ENCODE data around the gene CEP57L1. TPM values are rescaled to one million over a fixed set of nuclear protein-coding genes. Genes with fewer than 3 reads are reported as not detected.
"Not testable (repeated sequence)": the region's sequence is repeated elsewhere in the genome, so short reads cannot be mapped to it uniquely, and the experiment has no call there.

Gene CEP57L1
- total and polyA plus RNA-seq, 11 donors = 5.9 to 13.8 (median 9.5) TPM

DNA sequence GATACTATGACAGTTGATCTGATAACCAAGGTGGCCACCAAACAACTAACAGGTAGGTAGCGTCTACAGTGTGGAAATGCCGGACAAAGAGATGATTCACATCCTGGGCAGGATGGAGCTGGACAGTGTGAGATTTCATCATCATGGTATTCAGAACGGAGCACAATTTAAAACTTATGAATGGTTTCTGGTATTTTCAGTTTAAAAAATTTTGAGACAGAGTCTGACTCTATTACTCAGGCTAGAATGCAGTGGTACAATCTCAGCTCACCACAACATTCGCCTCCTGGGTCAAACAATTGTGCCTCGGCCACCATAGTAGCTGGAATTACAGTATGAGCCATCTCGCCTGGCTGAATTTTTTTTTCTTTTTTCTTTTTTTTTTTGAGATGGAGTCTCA lies 43.8 kb downstream of the CEP57L1 start:
- no peak for DNase-seq
- Histone ChIP-seq H3K27ac (no peak overlapping the region), H3K27me3 (no peaks in the 10 kb centered on the region), H3K9me3 (peaks cover 0 to 5% (median 0%) of the 10 kb centered on the region in 12 donors), H3K4me3 (no peak overlapping the region), H3K4me1 (no peaks in the 10 kb centered on the region), H3K36me3 (peaks cover 0 to 21% (median 5%) of the 10 kb centered on the region in 9 donors)
- no peak for TF ChIP-seq POLR2A (IDR thresholded peaks at IDR 0.05)
- TF ChIP-seq, protein P1, sequence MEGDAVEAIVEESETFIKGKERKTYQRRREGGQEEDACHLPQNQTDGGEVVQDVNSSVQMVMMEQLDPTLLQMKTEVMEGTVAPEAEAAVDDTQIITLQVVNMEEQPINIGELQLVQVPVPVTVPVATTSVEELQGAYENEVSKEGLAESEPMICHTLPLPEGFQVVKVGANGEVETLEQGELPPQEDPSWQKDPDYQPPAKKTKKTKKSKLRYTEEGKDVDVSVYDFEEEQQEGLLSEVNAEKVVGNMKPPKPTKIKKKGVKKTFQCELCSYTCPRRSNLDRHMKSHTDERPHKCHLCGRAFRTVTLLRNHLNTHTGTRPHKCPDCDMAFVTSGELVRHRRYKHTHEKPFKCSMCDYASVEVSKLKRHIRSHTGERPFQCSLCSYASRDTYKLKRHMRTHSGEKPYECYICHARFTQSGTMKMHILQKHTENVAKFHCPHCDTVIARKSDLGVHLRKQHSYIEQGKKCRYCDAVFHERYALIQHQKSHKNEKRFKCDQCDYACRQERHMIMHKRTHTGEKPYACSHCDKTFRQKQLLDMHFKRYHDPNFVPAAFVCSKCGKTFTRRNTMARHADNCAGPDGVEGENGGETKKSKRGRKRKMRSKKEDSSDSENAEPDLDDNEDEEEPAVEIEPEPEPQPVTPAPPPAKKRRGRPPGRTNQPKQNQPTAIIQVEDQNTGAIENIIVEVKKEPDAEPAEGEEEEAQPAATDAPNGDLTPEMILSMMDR (IDR thresholded peaks at IDR 0.05) = no peak
- intact Hi-C loops (cut with DNase I) = no loop called here
- ATAC-seq = no peak
- 80 to 91% (median 85%) methylated on average over 6 of the region's 6 CpGs for WGBS, 4 donors

DNA sequence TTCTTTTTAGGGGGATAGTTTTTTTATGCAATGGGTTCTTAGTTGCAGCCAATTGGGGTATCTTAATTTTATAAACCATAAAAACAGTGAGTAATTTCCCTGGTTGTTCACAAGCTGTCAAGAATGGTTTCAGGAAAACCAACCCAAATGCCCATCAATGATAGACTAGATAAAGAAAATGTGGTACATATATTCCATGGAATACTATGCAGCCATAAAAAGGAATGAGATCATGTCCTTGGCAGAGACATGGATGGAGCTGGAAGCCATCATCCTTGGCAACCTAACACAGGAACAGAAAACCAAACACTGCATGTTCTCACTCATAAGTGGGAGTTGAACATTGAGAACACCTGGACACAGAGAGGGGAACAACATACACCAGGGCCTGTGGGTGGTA lies 46.8 kb downstream of the CEP57L1 start:
- H3K27me3 ChIP-seq; H3K27ac ChIP-seq; DNase-seq; ATAC-seq; intact Hi-C loops (cut with DNase I); H3K4me1 ChIP-seq; H3K4me3 ChIP-seq; H3K9me3 ChIP-seq: not testable (repeated sequence)
- peaks cover 0 to 21% (median 5%) of the 10 kb centered on the region in 9 donors for H3K36me3 ChIP-seq

DNA sequence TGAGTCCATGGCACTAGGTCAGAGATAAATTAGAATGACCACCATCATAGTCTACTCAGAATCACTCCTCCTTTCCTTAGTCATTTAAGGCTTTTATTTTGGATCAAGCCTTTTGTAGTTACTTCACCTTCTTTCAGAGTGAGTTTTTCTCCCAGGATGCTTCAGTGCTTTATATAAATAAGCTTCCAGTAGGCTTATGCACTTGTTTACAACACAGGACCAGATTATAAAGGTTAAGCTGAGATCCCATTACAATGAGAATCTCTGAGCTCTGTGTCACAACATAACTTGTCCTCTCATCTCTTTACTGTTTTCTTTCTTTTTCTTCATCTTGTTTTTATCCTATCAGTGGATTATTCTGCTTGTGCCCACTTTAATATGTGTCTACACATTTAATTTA lies 47.9 kb downstream of the CEP57L1 start:
- intact Hi-C loops (cut with DNase I) = no loop called here
- peaks cover 0 to 5% (median 0%) of the 10 kb centered on the region in 12 donors for H3K9me3 ChIP-seq
- DNase-seq (no peak), ATAC-seq (no peak)
- no peaks in the 10 kb centered on the region for H3K4me1 ChIP-seq
- H3K4me3 ChIP-seq = no peak overlapping the region
- peaks cover 0 to 29% (median 6%) of the 10 kb centered on the region in 9 donors for H3K36me3 ChIP-seq
- TF ChIP-seq, protein P1 (IDR thresholded peaks at IDR 0.05) = no peak
- TF ChIP-seq POLR2A (IDR thresholded peaks at IDR 0.05) = no peak
- no peaks in the 10 kb centered on the region for H3K27me3 ChIP-seq
- H3K27ac ChIP-seq = no peak overlapping the region

DNA sequence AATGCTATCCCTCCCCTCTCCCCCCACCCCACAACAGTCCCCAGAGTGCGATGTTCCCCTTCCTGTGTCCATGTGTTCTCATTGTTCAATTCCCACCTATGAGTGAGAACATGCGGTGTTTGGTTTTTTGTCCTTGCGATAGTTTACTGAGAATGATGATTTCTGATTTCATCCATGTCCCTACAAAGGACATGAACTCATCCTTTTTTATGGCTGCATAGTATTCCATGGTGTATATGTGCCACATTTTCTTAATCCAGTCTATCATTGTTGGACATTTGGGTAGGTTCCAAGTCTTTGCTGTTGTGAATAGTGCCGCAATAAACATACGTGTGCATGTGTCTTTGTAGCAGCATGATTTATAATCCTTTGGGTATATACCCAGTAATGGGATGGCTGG lies 52.9 kb downstream of the CEP57L1 start:
- H3K27ac ChIP-seq; DNase-seq; ATAC-seq; H3K27me3 ChIP-seq; H3K4me1 ChIP-seq; H3K4me3 ChIP-seq; H3K9me3 ChIP-seq; intact Hi-C loops (cut with DNase I): not testable (repeated sequence)
- peaks cover 0 to 33% (median 7%) of the 10 kb centered on the region in 9 donors for H3K36me3 ChIP-seq
- WGBS, 4 donors = 91 to 99% (median 95%) methylated on average over 3 to 5 of the region's 5 CpGs

DNA sequence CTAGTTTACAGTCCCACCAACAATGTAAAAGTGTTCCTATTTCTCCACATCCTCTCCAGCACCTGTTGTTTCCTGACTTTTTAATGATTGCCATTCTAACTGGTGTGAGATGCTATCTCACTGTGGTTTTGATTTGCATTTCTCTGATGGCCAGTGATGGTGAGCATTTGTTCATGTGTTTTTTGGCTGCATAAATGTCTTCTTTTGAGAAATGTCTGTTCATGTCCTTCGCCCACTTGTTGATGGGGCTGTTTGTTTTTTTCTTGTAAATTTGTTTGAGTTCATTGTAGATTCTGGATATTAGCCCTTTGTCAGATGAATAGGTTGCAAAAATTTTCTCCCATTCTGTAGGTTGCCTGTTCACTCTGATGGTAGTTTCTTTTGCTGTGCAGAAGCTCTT lies 53.4 kb downstream of the CEP57L1 start:
- H3K9me3 ChIP-seq; intact Hi-C loops (cut with DNase I); DNase-seq; H3K4me3 ChIP-seq; ATAC-seq; H3K27ac ChIP-seq; H3K4me1 ChIP-seq; H3K27me3 ChIP-seq: not testable (repeated sequence)
- 96 to 100% (median 99%) methylated on average over 1 of the region's 1 CpG for WGBS, 4 donors
- peaks cover 0 to 36% (median 12%) of the 10 kb centered on the region in 9 donors for H3K36me3 ChIP-seq

DNA sequence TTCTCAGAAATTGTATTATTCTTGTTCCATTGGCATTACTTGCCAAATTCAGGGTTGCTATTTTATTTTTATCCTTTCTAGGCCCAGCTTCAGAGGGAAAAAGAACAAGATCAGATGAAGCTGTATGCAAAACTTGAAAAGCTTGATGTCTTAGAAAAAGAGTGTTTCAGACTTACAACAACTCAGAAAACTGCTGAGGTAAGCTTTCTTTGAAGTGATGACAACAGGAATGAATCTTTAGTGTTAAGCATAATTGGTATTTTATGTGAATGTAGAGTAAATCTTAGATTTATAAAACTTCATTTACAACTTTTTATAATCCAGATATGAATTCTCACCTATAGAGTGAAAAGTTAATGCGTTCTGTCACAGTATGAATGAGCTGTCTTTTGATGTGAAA lies 58.4 kb downstream of the CEP57L1 start:
- Histone ChIP-seq H3K4me3 (no peak overlapping the region), H3K36me3 (peaks cover 0 to 78% (median 31%) of the 10 kb centered on the region in 9 donors), H3K4me1 (no peaks in the 10 kb centered on the region), H3K27me3 (no peaks in the 10 kb centered on the region), H3K27ac (no peak overlapping the region), H3K9me3 (peaks cover 0 to 9% (median 2%) of the 10 kb centered on the region in 12 donors)
- intact Hi-C loops (cut with DNase I) = no loop called here
- DNase-seq (no peak), ATAC-seq (no peak)
- TF ChIP-seq, protein P1 (IDR thresholded peaks at IDR 0.05) = no peak
- TF ChIP-seq POLR2A (IDR thresholded peaks at IDR 0.05) = no peak
- WGBS, 4 donors = 93 to 97% (median 95%) methylated on average over 1 of the region's 1 CpG
